Body of pancreas (tissue), 4 donors: ENCODE measurements around the gene UBE2C.

Experiments used
- CTCF ChIP-seq, 7 experiments: fragments of 450-650 bp in 4 of 7; fragments of 200-600 bp in 3 of 7; sonication (generic) in 3 of 7; IDR thresholded peaks; one replicate each; pipeline ENCODE4 v1.5.1; 2016 to 2019; ENCODE audit warnings: antibody characterized with exemption in 7 of 7
- POLR2A ChIP-seq, 3 donors: fragments of 450-650 bp; IDR thresholded peaks; one replicate each; pipeline ENCODE4 v1.6.1; 2016; ENCODE audit warnings: antibody characterized with exemption in 3 of 3, mild to moderate bottlenecking in 2 of 3

GRCh38 chr20:45775411-45775810, 37.0 kb upstream of the UBE2C start:
- no peak for TF ChIP-seq CTCF (IDR thresholded peaks at IDR 0.05)
- TF ChIP-seq POLR2A (IDR thresholded peaks at IDR 0.05): no peak
